Sigmoid colon (tissue), 4 donors: ENCODE data around the gene PRKCB.

Source experiments
- CTCF ChIP-seq, 4 experiments: fragments of 450-650 bp in 3 of 4; fragments of 200-600 bp in 1 of 4; IDR thresholded peaks; one replicate each; pipeline ENCODE4 v1.5.1; 2016 to 2019; ENCODE audit warnings: antibody characterized with exemption in 4 of 4, mild to moderate bottlenecking in 3 of 4, moderate library complexity in 2 of 4
- EP300 ChIP-seq, 4 donors: sonication (generic); formaldehyde crosslinking; IDR thresholded peaks; one replicate each; pipeline ENCODE4 v1.6.1; 2017; ENCODE audit warnings: antibody characterized with exemption in 4 of 4

GRCh38 chr16:24221219-24221618 is 385.4 kb downstream of the PRKCB start:
- TF ChIP-seq EP300 (IDR thresholded peaks at IDR 0.05), result no peak
- TF ChIP-seq CTCF (IDR thresholded peaks at IDR 0.05), result no peak
